ENCODE results near the gene EPHB2.

The EPHB2 gene

GRCh38 chr1:22752339-22752738 is 41.7 kb downstream of the EPHB2 start:
- no peak for DNase-seq

GRCh38 chr1:22753481-22753971 is 42.9 kb downstream of the EPHB2 start:
- DNase-seq: no peak

- no peak for DNase-seq
These were observed 43.6 kb downstream of the EPHB2 start for GRCh38 chr1:22754106-22754768.

- DNase-seq: no peak
These were observed 44.2 kb downstream of the EPHB2 start for GRCh38 chr1:22754824-22755223.

GRCh38 chr1:22755641-22756040 is 45.0 kb downstream of the EPHB2 start:
- no peak for DNase-seq

GRCh38 chr1:22756125-22756735 is 45.6 kb downstream of the EPHB2 start:
- no peak for DNase-seq

GRCh38 chr1:22760455-22760854 is 49.8 kb downstream of the EPHB2 start:
- DNase-seq: no peak

GRCh38 chr1:22761101-22761500 is 50.5 kb downstream of the EPHB2 start:
- DNase-seq: no peak

- no peak for DNase-seq
These were observed 51.2 kb downstream of the EPHB2 start for GRCh38 chr1:22761821-22762220.

- no peak for DNase-seq
These were observed 53.0 kb downstream of the EPHB2 start for GRCh38 chr1:22763487-22764200.

- DNase-seq: no peak
These were observed 57.2 kb downstream of the EPHB2 start for GRCh38 chr1:22767852-22768251.

GRCh38 chr1:22769932-22770331 is 59.3 kb downstream of the EPHB2 start:
- DNase-seq: no peak

GRCh38 chr1:22772014-22772413 is 61.4 kb downstream of the EPHB2 start:
- DNase-seq: no peak

GRCh38 chr1:22773981-22774832 is 63.6 kb downstream of the EPHB2 start:
- DNase-seq: no peak

GRCh38 chr1:22774833-22775182 is 64.2 kb downstream of the EPHB2 start:
- no peak for DNase-seq

GRCh38 chr1:22775478-22775877 is 64.8 kb downstream of the EPHB2 start:
- DNase-seq: no peak

GRCh38 chr1:22776035-22776613 is 65.5 kb downstream of the EPHB2 start:
- no peak for DNase-seq

- DNase-seq: no peak
These were observed 66.9 kb downstream of the EPHB2 start for GRCh38 chr1:22777388-22778057.

- no peak for DNase-seq
These were observed 67.8 kb downstream of the EPHB2 start for GRCh38 chr1:22778408-22778807.

- no peak for DNase-seq
These were observed 68.4 kb downstream of the EPHB2 start for GRCh38 chr1:22778862-22779520.

- DNase-seq: no peak
These were observed 70.1 kb downstream of the EPHB2 start for GRCh38 chr1:22780696-22781095.

- DNase-seq: no peak
These were observed 70.8 kb downstream of the EPHB2 start for GRCh38 chr1:22781483-22781882.
